ENCODE measurements around the gene KCNIP1.

DNA sequence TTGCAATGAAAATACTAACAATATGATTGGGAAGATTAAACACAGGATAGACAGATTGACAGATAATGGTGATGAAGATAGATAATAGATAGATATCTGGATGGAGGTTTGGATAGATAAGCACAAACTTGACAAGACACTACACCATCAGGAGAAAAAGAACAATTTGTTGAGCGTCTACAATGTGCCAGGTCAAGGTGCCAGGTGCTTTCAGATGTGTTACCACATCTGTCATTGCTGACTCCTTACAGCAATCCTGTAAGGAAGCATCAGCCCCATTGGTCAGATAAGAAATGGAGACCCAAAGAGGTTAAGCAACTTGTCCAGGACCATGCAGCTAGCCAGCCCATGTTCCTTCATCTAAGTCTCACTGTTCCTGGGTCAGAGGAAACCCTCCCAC lies 278.1 kb downstream of the KCNIP1 start:
- TF ChIP-seq, protein P1, sequence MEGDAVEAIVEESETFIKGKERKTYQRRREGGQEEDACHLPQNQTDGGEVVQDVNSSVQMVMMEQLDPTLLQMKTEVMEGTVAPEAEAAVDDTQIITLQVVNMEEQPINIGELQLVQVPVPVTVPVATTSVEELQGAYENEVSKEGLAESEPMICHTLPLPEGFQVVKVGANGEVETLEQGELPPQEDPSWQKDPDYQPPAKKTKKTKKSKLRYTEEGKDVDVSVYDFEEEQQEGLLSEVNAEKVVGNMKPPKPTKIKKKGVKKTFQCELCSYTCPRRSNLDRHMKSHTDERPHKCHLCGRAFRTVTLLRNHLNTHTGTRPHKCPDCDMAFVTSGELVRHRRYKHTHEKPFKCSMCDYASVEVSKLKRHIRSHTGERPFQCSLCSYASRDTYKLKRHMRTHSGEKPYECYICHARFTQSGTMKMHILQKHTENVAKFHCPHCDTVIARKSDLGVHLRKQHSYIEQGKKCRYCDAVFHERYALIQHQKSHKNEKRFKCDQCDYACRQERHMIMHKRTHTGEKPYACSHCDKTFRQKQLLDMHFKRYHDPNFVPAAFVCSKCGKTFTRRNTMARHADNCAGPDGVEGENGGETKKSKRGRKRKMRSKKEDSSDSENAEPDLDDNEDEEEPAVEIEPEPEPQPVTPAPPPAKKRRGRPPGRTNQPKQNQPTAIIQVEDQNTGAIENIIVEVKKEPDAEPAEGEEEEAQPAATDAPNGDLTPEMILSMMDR (IDR thresholded peaks at IDR 0.05): no peak
- no peak for TF ChIP-seq POLR2A (IDR thresholded peaks at IDR 0.05)

Measured in esophagus squamous epithelium (tissue), 4 donors.